K562 (cell line): Measurements from ENCODE around the gene PAM. TPM values are rescaled to one million over a fixed set of nuclear protein-coding genes. Genes with fewer than 3 reads are reported as not detected.

Experiments
- ATAC-seq: fragments of 200-7000 bp; cut with Tn5 transposase; 3 replicates; pipeline ENCODE4 v1.9.1; 2020; ENCODE audit warnings: moderate library complexity
- BruUV-seq: library from RNA; stranded (reverse); fragments of 400-500 nt; replicated peaks from 2 replicates; lab custom pipeline; 2021; lab: Mats Ljungman, UMichigan
- CTCF ChIA-PET: fragments of 300-600 bp; formaldehyde crosslinking; extraction: SDS; loops from one replicate; lab custom pipeline; 2021; ENCODE audit warnings: low intra/inter-chr PET ratio; lab: Yijun Ruan, JAX
- POLR2A ChIA-PET: fragments of 300-600, 350-650 bp; sonication (Branson Sonifier 250); formaldehyde crosslinking; extraction: SDS; loops from one replicate; lab custom pipeline; 2021; ENCODE audit warnings: antibody characterized with exemption, inconsistent platforms; lab: Yijun Ruan, JAX
- DNase-seq, 4 experiments: peaks; one replicate each; pipeline versions ENCODE4 v3.0.0 to v3.0.0-alpha.2; 2011 to 2018; ENCODE audit warnings: low spot score in 3 of 4, mixed read lengths in 3 of 4; ENCODE audit errors: extremely low read depth in 1 of 4
- FAIRE-seq: peaks from 2 replicates; lab custom pipeline; 2011; peaks lifted over from hg19 to GRCh38; lab: Jason Lieb, UNC
- H2AFZ ChIP-seq: 2 replicates; pipeline ENCODE4 v1.6.0; 2011; ENCODE audit warnings: low read depth, low read length, control low read depth, inconsistent platforms
- H3K27ac ChIP-seq: fragments of 200-600 bp; 3 replicates; pipeline ENCODE4 v1.8.0; 2011; ENCODE audit warnings: low read depth, mild to moderate bottlenecking, control low read depth, inconsistent platforms, low read length, moderate library complexity, mixed read lengths; ENCODE audit errors: extremely low read depth
- H3K27me3 ChIP-seq, 2 experiments: fragments of 300-600 bp in 1 of 2; 2 replicates in 1 of 2; 3 replicates in 1 of 2; pipeline versions ENCODE4 v1.6.0 to v1.8.0; 2011; ENCODE audit warnings: inconsistent platforms in 2 of 2, low read length in 2 of 2, mild to moderate bottlenecking in 1 of 2, mixed read lengths in 1 of 2, moderate library complexity in 1 of 2; ENCODE audit not compliant: control insufficient read depth in 2 of 2, insufficient read depth in 2 of 2
- H3K36me3 ChIP-seq: fragments of 300-600 bp; 3 replicates; pipeline ENCODE4 v1.8.0; 2011; ENCODE audit warnings: mild to moderate bottlenecking, low read length, inconsistent platforms; ENCODE audit not compliant: control insufficient read depth, insufficient read depth
- H3K4me1 ChIP-seq, 2 experiments: fragments of 200-600 bp in 1 of 2; replicated peaks in 1 of 2; 2 replicates in 1 of 2; 3 replicates in 1 of 2; pipeline versions ENCODE4 v1.5.1 to v1.8.0; 2011; ENCODE audit warnings: inconsistent platforms in 2 of 2, low read length in 2 of 2, mild to moderate bottlenecking in 1 of 2, mixed read lengths in 1 of 2, moderate library complexity in 1 of 2; ENCODE audit not compliant: control insufficient read depth in 2 of 2, insufficient read depth in 2 of 2
- H3K4me2 ChIP-seq: 2 replicates; pipeline ENCODE4 v1.6.1; 2011; ENCODE audit warnings: low read length, control low read depth, inconsistent platforms, mixed read lengths; ENCODE audit not compliant: insufficient read depth
- H3K4me3 ChIP-seq: fragments of 200-600 bp; sonication (generic), shearing (Covaris generic); 2 replicates; pipeline ENCODE4 v1.5.1; 2016; ENCODE audit warnings: control low read depth, inconsistent platforms
- H3K79me2 ChIP-seq: fragments of 200-600 bp; 3 replicates; pipeline ENCODE4 v1.8.0; 2011; ENCODE audit warnings: low read length, inconsistent platforms; ENCODE audit not compliant: control insufficient read depth, insufficient read depth
- H3K9ac ChIP-seq, 2 experiments: 2 replicates each; pipeline versions ENCODE4 v1.6.0 to v1.6.1; 2011; ENCODE audit warnings: low read depth in 2 of 2, low read length in 2 of 2, control low read depth in 1 of 2, inconsistent platforms in 1 of 2, mild to moderate bottlenecking in 1 of 2, mixed read lengths in 1 of 2; ENCODE audit not compliant: insufficient read depth in 1 of 2
- H3K9me1 ChIP-seq: one replicate; pipeline ENCODE4 v1.6.0; 2011; ENCODE audit warnings: inconsistent platforms, mild to moderate bottlenecking, low read length, moderate library complexity; ENCODE audit not compliant: control insufficient read depth, insufficient read depth
- H3K9me3 ChIP-seq: replicated peaks from 2 replicates; pipeline ENCODE4 v1.5.1; 2011; ENCODE audit warnings: low read depth, low read length, inconsistent platforms; ENCODE audit not compliant: control insufficient read depth, insufficient read depth
- H4K20me1 ChIP-seq: replicated peaks from 2 replicates; pipeline ENCODE4 v1.6.1; 2011; ENCODE audit warnings: low read length, inconsistent platforms, mixed read lengths; ENCODE audit not compliant: control insufficient read depth, insufficient read depth
- FOXP4 ChIP-seq: sonication (generic); formaldehyde crosslinking; IDR thresholded peaks from 2 replicates; pipeline ENCODE4 v1.8.0; 2022; ENCODE audit warnings: mild to moderate bottlenecking, missing genetic modification reagents, borderline replicate concordance
- IFI16 ChIP-seq: fragments of 250-450 bp; sonication (Bioruptor Pico); IDR thresholded peaks from 2 replicates; pipeline ENCODE4 v2.1.2; 2022; ENCODE audit warnings: mild to moderate bottlenecking, inconsistent platforms
- IRF1 ChIP-seq: sonication (generic); formaldehyde crosslinking; IDR thresholded peaks from 2 replicates; pipeline ENCODE4 v1.8.0; 2022; ENCODE audit warnings: missing genetic modification reagents, mild to moderate bottlenecking, borderline replicate concordance
- JUN ChIP-seq, 2 experiments: sonication (generic) in 1 of 2; formaldehyde crosslinking in 1 of 2; IDR thresholded peaks; 2 replicates each; pipeline versions ENCODE4 v1.6.1 to v1.8.0; 2012 to 2022; ENCODE audit warnings: borderline replicate concordance in 2 of 2, mild to moderate bottlenecking in 2 of 2, improper control_type of control experiment in 1 of 2, low read depth in 1 of 2, low read length in 1 of 2, missing genetic modification reagents in 1 of 2
- LARP7 ChIP-seq: fragments of 450-650 bp; IDR thresholded peaks from 2 replicates; pipeline ENCODE4 v1.6.1; 2016
- MAZ ChIP-seq, 2 experiments: fragments of 450-650 bp in 1 of 2; sonication (generic) in 1 of 2; formaldehyde crosslinking; IDR thresholded peaks in 1 of 2; conservative IDR thresholded peaks in 1 of 2; 2 replicates each; pipeline versions ENCODE4 v1.4.0 to v1.5.0; 2020; ENCODE audit warnings: mild to moderate bottlenecking in 1 of 2, missing genetic modification reagents in 1 of 2
- YBX1 ChIP-seq: fragments of 450-650 bp; IDR thresholded peaks from 2 replicates; pipeline ENCODE4 v1.7.1; 2016; ENCODE audit warnings: mild to moderate bottlenecking
- ZBTB12 ChIP-seq: fragments of 250-450 bp; sonication (Bioruptor Pico); IDR thresholded peaks from 2 replicates; pipeline ENCODE4 v1.4.0; 2020
- ZNF282 ChIP-seq: sonication (generic); formaldehyde crosslinking; IDR thresholded peaks from 2 replicates; pipeline ENCODE4 v1.8.1; 2023; ENCODE audit warnings: missing genetic modification reagents
- ZNF507 ChIP-seq: conservative IDR thresholded peaks from 2 replicates; pipeline ENCODE4 v1.6.1; 2017; ENCODE audit warnings: missing genetic modification characterization, missing compliant biosample characterization
- in situ Hi-C: fragments of 300-500 bp; cut with MboI; formaldehyde crosslinking; loops from 4 replicates; pipeline ENCODE4 v1.15.0; 2018; ENCODE audit warnings: inconsistent platforms, mixed read lengths
- intact Hi-C: fragments of 100-400 bp; cut with micrococcal nuclease; formaldehyde crosslinking; loops from 2 replicates; pipeline ENCODE4 v1.14.2; 2022
- polyA plus RNA-seq, 8 experiments: library from polyadenylated mRNA; depleted of rRNA in 4 of 8; stranded (reverse) in 5 of 8; unstranded in 3 of 8; fragments of >200 nt; fragmentation: Nextera tagmentation in 2 of 8; fragmentation: Illumina TruSeq in 1 of 8; extraction: Ambion mirVana in 2 of 8; extraction: Trizol in 1 of 8; gene quantifications; 2 replicates each; pipeline versions ENCODE4 v1.2.1 to v1.2.3, GENCODE V29; 2011 to 2014; ENCODE audit warnings: inconsistent platforms in 1 of 8, missing spikeins in 1 of 8
- total RNA-seq, 7 experiments: library from RNA; depleted of rRNA in 6 of 7; stranded (reverse); fragments of >200 nt in 6 of 7; fragmentation: Illumina TruSeq in 2 of 7; extraction: Trizol in 2 of 7; gene quantifications; 2 replicates each; pipeline versions ENCODE4 v1.2.1 to v1.2.3, GENCODE V29; 2011 to 2021; ENCODE audit warnings: low replicate concordance in 1 of 7
- TF ChIP-seq, protein P1 (sequence below): fragments of 150-350 bp; IDR thresholded peaks from 2 replicates; pipeline ENCODE4 v1.6.1; 2014; ENCODE audit warnings: low read depth, mild to moderate bottlenecking, low read length, borderline replicate concordance

Gene PAM
- total and polyA plus RNA-seq, 9 of the 15 experiments (the other 6 are each of a cell fraction or from before 2014, with no cell fraction given): 0.39 to 3.1 (median 0.77) TPM

GRCh38 chr5:102901424-102902134, 146.5 kb downstream of the PAM start (continued):
- no peak for TF ChIP-seq YBX1
- TF ChIP-seq, protein P1, sequence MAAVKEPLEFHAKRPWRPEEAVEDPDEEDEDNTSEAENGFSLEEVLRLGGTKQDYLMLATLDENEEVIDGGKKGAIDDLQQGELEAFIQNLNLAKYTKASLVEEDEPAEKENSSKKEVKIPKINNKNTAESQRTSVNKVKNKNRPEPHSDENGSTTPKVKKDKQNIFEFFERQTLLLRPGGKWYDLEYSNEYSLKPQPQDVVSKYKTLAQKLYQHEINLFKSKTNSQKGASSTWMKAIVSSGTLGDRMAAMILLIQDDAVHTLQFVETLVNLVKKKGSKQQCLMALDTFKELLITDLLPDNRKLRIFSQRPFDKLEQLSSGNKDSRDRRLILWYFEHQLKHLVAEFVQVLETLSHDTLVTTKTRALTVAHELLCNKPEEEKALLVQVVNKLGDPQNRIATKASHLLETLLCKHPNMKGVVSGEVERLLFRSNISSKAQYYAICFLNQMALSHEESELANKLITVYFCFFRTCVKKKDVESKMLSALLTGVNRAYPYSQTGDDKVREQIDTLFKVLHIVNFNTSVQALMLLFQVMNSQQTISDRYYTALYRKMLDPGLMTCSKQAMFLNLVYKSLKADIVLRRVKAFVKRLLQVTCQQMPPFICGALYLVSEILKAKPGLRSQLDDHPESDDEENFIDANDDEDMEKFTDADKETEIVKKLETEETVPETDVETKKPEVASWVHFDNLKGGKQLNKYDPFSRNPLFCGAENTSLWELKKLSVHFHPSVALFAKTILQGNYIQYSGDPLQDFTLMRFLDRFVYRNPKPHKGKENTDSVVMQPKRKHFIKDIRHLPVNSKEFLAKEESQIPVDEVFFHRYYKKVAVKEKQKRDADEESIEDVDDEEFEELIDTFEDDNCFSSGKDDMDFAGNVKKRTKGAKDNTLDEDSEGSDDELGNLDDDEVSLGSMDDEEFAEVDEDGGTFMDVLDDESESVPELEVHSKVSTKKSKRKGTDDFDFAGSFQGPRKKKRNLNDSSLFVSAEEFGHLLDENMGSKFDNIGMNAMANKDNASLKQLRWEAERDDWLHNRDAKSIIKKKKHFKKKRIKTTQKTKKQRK: no peak
- no peak for TF ChIP-seq IRF1 (CRISPR knock-in tag)
- no peak for TF ChIP-seq LARP7

DNA sequence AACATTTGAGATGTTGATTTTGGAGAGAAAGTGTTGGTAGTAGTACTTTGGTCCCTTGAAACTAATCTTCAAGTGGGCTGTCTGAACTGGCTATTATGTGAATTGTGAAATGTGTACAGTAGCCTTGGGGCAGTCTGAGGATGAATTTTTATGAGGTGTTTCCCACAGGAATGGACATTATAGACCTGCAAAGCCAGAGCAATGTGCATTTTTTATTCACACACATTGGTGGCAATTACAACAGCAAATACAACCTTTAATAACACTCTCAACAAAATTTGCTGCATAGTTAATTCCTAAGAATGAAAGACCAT, 147.0 kb downstream of the PAM start:
- CTCF ChIA-PET: no interaction called here
- Histone ChIP-seq H3K9me1 (no peaks in the 10 kb centered on the region), H4K20me1 (no peaks in the 10 kb centered on the region), H3K9ac (no peak overlapping the region), H3K4me3 (no peak overlapping the region), H3K4me1 (no peaks in the 10 kb centered on the region), H2AFZ (no peak overlapping the region), H3K36me3 (no peaks in the 10 kb centered on the region), H3K27ac (no peak overlapping the region), H3K4me2 (no peak overlapping the region), H3K79me2 (no peaks in the 10 kb centered on the region), H3K9me3 (no peaks in the 10 kb centered on the region), H3K27me3 (no peaks in the 10 kb centered on the region)
- intact Hi-C loops: no loop called here
- no TSS peak for BruUV-seq
- in situ Hi-C loops: no loop called here
- DNase-seq (no peak), ATAC-seq (no peak), FAIRE-seq (no peak)
- POLR2A ChIA-PET: no interaction called here
- TF ChIP-seq IFI16: no peak
- TF ChIP-seq JUN (IDR thresholded peaks at IDR 0.05; ENCODE audit: borderline replicate concordance, low read depth, low read length): no peak
- TF ChIP-seq JUN (CRISPR knock-in tag; IDR thresholded peaks at IDR 0.05; ENCODE audit: borderline replicate concordance): no peak
- no peak for TF ChIP-seq ZNF282 (CRISPR knock-in tag)
- no peak for TF ChIP-seq ZBTB12 (CRISPR knock-in tag)
- no peak for TF ChIP-seq FOXP4
- no peak for TF ChIP-seq MAZ (CRISPR knock-in tag; conservative IDR thresholded peaks at IDR 0.05 in 1 of 2, IDR thresholded peaks at IDR 0.05 in 1 of 2)
- no peak for TF ChIP-seq ZNF507 (tag)
